ENCODE measurements around the gene CCDC17.

- no peak for TF ChIP-seq CTCF (conservative IDR thresholded peaks at IDR 0.05; ENCODE audit: low read depth in 2 of 2)
- TF ChIP-seq JUNB (IDR thresholded peaks at IDR 0.05; ENCODE audit: unreplicated experiment), result no peak
- TF ChIP-seq POLR2AphosphoS5 (IDR thresholded peaks at IDR 0.05; ENCODE audit: low read depth), result no peak
- no peak for TF ChIP-seq EZH2phosphoT487 (IDR thresholded peaks at IDR 0.05; ENCODE audit: unreplicated experiment)
- TF ChIP-seq EZH2 (IDR thresholded peaks at IDR 0.05; ENCODE audit: low read depth, unreplicated experiment), result no peak
- no peak for TF ChIP-seq REST (IDR thresholded peaks at IDR 0.05; ENCODE audit: unreplicated experiment)
- no peak for TF ChIP-seq NANOG (IDR thresholded peaks at IDR 0.05; ENCODE audit: borderline replicate concordance)
- no peak for TF ChIP-seq ETS1 (IDR thresholded peaks at IDR 0.05)
Measured at GRCh38 chr1:45621895-45622523, 1.8 kb downstream of the CCDC17 start.

All from GM23338 (cell line).